Upper lobe of right lung (tissue), 1 donor: Measurements from ENCODE around the gene TESK2. TPM values are rescaled to one million over a fixed set of nuclear protein-coding genes. Genes with fewer than 3 reads are reported as not detected.
A peak's percentile ranks its signal among the peaks of the same experiment; 100 is the strongest.

Source experiments
- ATAC-seq: fragments of 200-7000 bp; cut with Tn5 transposase; one replicate; pipeline ENCODE4 v1.9.1; 2020; ENCODE audit warnings: mild to moderate bottlenecking, moderate library complexity
- DNase-seq: peaks from one replicate; pipeline ENCODE4 v3.0.0-alpha.2; 2020
- H3K27ac ChIP-seq: fragments of 200-600 bp; one replicate; pipeline ENCODE4 v1.8.0; 2022
- H3K27me3 ChIP-seq: fragments of 200-600 bp; one replicate; pipeline ENCODE4 v1.8.0; 2022; ENCODE audit warnings: mild to moderate bottlenecking
- H3K36me3 ChIP-seq: fragments of 200-600 bp; one replicate; pipeline ENCODE4 v1.8.0; 2022
- H3K4me1 ChIP-seq: fragments of 200-600 bp; one replicate; pipeline ENCODE4 v1.8.0; 2022
- H3K4me3 ChIP-seq: fragments of 200-600 bp; one replicate; pipeline ENCODE4 v1.8.0; 2022; ENCODE audit warnings: mild to moderate bottlenecking
- H3K9me3 ChIP-seq: fragments of 200-600 bp; one replicate; pipeline ENCODE4 v1.8.0; 2022
- CTCF ChIP-seq: fragments of 200-600 bp; IDR thresholded peaks from one replicate; pipeline ENCODE4 v1.8.0; 2022; ENCODE audit warnings: antibody characterized with exemption
- intact Hi-C: fragments of 100-400 bp; cut with DNase I; formaldehyde crosslinking; loops from one replicate; pipeline ENCODE4 v1.11.0; 2022
- total RNA-seq: library from RNA; stranded (reverse); fragmentation: NEBNext Ultra II Directional; extraction: Animal tissue kit (Norgen Biotek cat#: 25700); gene quantifications from one replicate; pipeline ENCODE4 v1.2.1, GENCODE V29; 2021
- donor health status: DM: no; HTN: yes; CAD: no; lungs with severe emphysema.

Gene TESK2
- total RNA-seq, 1 donor from 2014 or later, result 8.4 TPM

- Histone ChIP-seq H3K27me3 (no peaks in the 10 kb centered on the region), H3K9me3 (no peaks in the 10 kb centered on the region), H3K27ac (no peak overlapping the region), H3K4me3 (no peak overlapping the region), H3K36me3 (no peaks in the 10 kb centered on the region), H3K4me1 (no peaks in the 10 kb centered on the region)
- DNase-seq, result no peak
- TF ChIP-seq CTCF, result no peak
- no peak for ATAC-seq
- intact Hi-C loops, result no loop called here
Measured at GRCh38 chr1:45442272-45442671, 48.7 kb downstream of the TESK2 start.

GRCh38 chr1:45437323-45437722 is 53.6 kb downstream of the TESK2 start:
- intact Hi-C loops, result no loop called here
- no peaks in the 10 kb centered on the region for H3K27me3 ChIP-seq
- no peaks in the 10 kb centered on the region for H3K36me3 ChIP-seq
- DNase-seq (no peak), ATAC-seq (no peak)
- H3K4me1 ChIP-seq, result no peaks in the 10 kb centered on the region
- no peak overlapping the region for H3K27ac ChIP-seq
- H3K4me3 ChIP-seq, result no peak overlapping the region
- H3K9me3 ChIP-seq, result no peaks in the 10 kb centered on the region
- no peak for TF ChIP-seq CTCF

- no peak for TF ChIP-seq CTCF
- Histone ChIP-seq H3K27ac (no peak overlapping the region), H3K9me3 (no peaks in the 10 kb centered on the region), H3K4me3 (no peak overlapping the region), H3K36me3 (no peaks in the 10 kb centered on the region), H3K27me3 (no peaks in the 10 kb centered on the region), H3K4me1 (no peaks in the 10 kb centered on the region)
- DNase-seq (no peak), ATAC-seq (peak; percentile 67)
- intact Hi-C loops, result no loop called here
Measured at GRCh38 chr1:45430490-45430889, 60.5 kb downstream of the TESK2 start.

- no peaks in the 10 kb centered on the region for H3K27me3 ChIP-seq
- H3K4me1 ChIP-seq, result no peaks in the 10 kb centered on the region
- no peak overlapping the region for H3K27ac ChIP-seq
- H3K36me3 ChIP-seq, result no peaks in the 10 kb centered on the region
- TF ChIP-seq CTCF, result no peak
- DNase-seq, result no peak
- ATAC-seq, result no peak
- intact Hi-C loops, result no loop called here
- no peak overlapping the region for H3K4me3 ChIP-seq
- H3K9me3 ChIP-seq, result no peaks in the 10 kb centered on the region
Measured at GRCh38 chr1:45429561-45430159, 61.3 kb downstream of the TESK2 start.

GRCh38 chr1:45423906-45424678 is 66.9 kb downstream of the TESK2 start:
- Histone ChIP-seq H3K27ac (no peak overlapping the region), H3K27me3 (no peaks in the 10 kb centered on the region), H3K4me1 (no peaks in the 10 kb centered on the region), H3K9me3 (no peaks in the 10 kb centered on the region), H3K4me3 (no peak overlapping the region), H3K36me3 (no peaks in the 10 kb centered on the region)
- intact Hi-C loops, result no loop called here
- no peak for TF ChIP-seq CTCF
- ATAC-seq (no peak), DNase-seq (no peak)
